KMS-11 (cell line): ENCODE results near the gene PSMF1.

Source experiments
- H2AFZ ChIP-seq: fragments of 200-600 bp; sonication (generic); 2 replicates; pipeline ENCODE4 v1.6.1; 2016; ENCODE audit warnings: antibody characterized with exemption, mixed run types, low read depth
- H3K27ac ChIP-seq: fragments of 200-600 bp; sonication (generic); 2 replicates; pipeline ENCODE4 v1.6.1; 2016; ENCODE audit warnings: mild to moderate bottlenecking, mixed run types
- H3K27me3 ChIP-seq: fragments of 200-600 bp; sonication (generic); 2 replicates; pipeline ENCODE4 v1.6.1; 2017; ENCODE audit warnings: mild to moderate bottlenecking, low read depth, mixed run types, moderate library complexity; ENCODE audit not compliant: insufficient read depth
- H3K36me3 ChIP-seq: fragments of 200-600 bp; sonication (generic); 2 replicates; pipeline ENCODE4 v1.6.1; 2017; ENCODE audit warnings: mild to moderate bottlenecking, mixed run types; ENCODE audit not compliant: insufficient read depth
- H3K4me1 ChIP-seq: fragments of 200-600 bp; sonication (generic); 2 replicates; pipeline ENCODE4 v1.6.1; 2016; ENCODE audit warnings: mild to moderate bottlenecking, low read depth, mixed run types; ENCODE audit not compliant: poor library complexity, severe bottlenecking
- H3K4me2 ChIP-seq: fragments of 200-600 bp; sonication (generic); 2 replicates; pipeline ENCODE4 v1.7.0; 2016; ENCODE audit warnings: mild to moderate bottlenecking, mixed run types
- H3K4me3 ChIP-seq: fragments of 200-600 bp; sonication (generic); IDR thresholded peaks from 2 replicates; pipeline ENCODE4 v1.6.1; 2017; ENCODE audit warnings: low read depth, low read length, mixed read lengths; ENCODE audit not compliant: insufficient read depth
- H3K79me2 ChIP-seq: fragments of 200-600 bp; sonication (generic); 2 replicates; pipeline ENCODE4 v1.6.1; 2016; ENCODE audit warnings: low read depth, mixed run types; ENCODE audit not compliant: insufficient read depth
- H3K9ac ChIP-seq: fragments of 200-600 bp; sonication (generic); 2 replicates; pipeline ENCODE4 v1.6.1; 2016; ENCODE audit warnings: mild to moderate bottlenecking, mixed run types
- H4K20me1 ChIP-seq: fragments of 200-600 bp; sonication (generic); 2 replicates; pipeline ENCODE4 v1.6.1; 2016; ENCODE audit warnings: mild to moderate bottlenecking, mixed run types; ENCODE audit not compliant: insufficient read depth
- CTCF ChIP-seq: fragments of 200-600 bp; sonication (generic); conservative IDR thresholded peaks from 2 replicates; pipeline ENCODE4 v1.6.1; 2017; ENCODE audit warnings: low read depth, mild to moderate bottlenecking, antibody characterized with exemption, low read length, moderate library complexity, mixed read lengths

PSMF1 gene

GRCh38 chr20:1196634-1197033 lies 78.2 kb downstream of the PSMF1 start:
- Histone ChIP-seq H2AFZ (no peak overlapping the region), H3K27ac (no peak overlapping the region), H3K9ac (no peak overlapping the region), H3K79me2 (no peaks in the 10 kb centered on the region), H3K4me2 (no peak overlapping the region), H3K4me3 (no peak overlapping the region), H3K36me3 (no peaks in the 10 kb centered on the region), H4K20me1 (no peaks in the 10 kb centered on the region), H3K27me3 (no peaks in the 10 kb centered on the region), H3K4me1 (no peaks in the 10 kb centered on the region)
- no peak for TF ChIP-seq CTCF

GRCh38 chr20:1197801-1198200 lies 79.4 kb downstream of the PSMF1 start:
- Histone ChIP-seq H3K79me2 (no peaks in the 10 kb centered on the region), H3K4me3 (no peak overlapping the region), H3K9ac (no peak overlapping the region), H3K27me3 (no peaks in the 10 kb centered on the region), H3K4me2 (no peak overlapping the region), H3K4me1 (no peaks in the 10 kb centered on the region), H3K36me3 (no peaks in the 10 kb centered on the region), H2AFZ (no peak overlapping the region), H4K20me1 (no peaks in the 10 kb centered on the region), H3K27ac (no peak overlapping the region)
- no peak for TF ChIP-seq CTCF

GRCh38 chr20:1198751-1199150 lies 80.3 kb downstream of the PSMF1 start:
- Histone ChIP-seq H2AFZ (no peak overlapping the region), H4K20me1 (no peaks in the 10 kb centered on the region), H3K27me3 (no peaks in the 10 kb centered on the region), H3K4me3 (no peak overlapping the region), H3K9ac (no peak overlapping the region), H3K27ac (no peak overlapping the region), H3K36me3 (no peaks in the 10 kb centered on the region), H3K79me2 (no peaks in the 10 kb centered on the region), H3K4me1 (no peaks in the 10 kb centered on the region), H3K4me2 (no peak overlapping the region)
- no peak for TF ChIP-seq CTCF

- no peaks in the 10 kb centered on the region for H4K20me1 ChIP-seq
- no peaks in the 10 kb centered on the region for H3K36me3 ChIP-seq
- no peak overlapping the region for H3K9ac ChIP-seq
- H3K4me2 ChIP-seq: no peak overlapping the region
- TF ChIP-seq CTCF: no peak
- H3K79me2 ChIP-seq: no peaks in the 10 kb centered on the region
- no peak overlapping the region for H3K4me3 ChIP-seq
- no peaks in the 10 kb centered on the region for H3K27me3 ChIP-seq
- no peak overlapping the region for H3K27ac ChIP-seq
- H2AFZ ChIP-seq: no peak overlapping the region
- no peaks in the 10 kb centered on the region for H3K4me1 ChIP-seq
These were observed 80.9 kb downstream of the PSMF1 start for GRCh38 chr20:1199212-1199873.
